NOMO-1 (cell line): ENCODE data around the gene PRUNE2.
"Not testable (repeated sequence)": the region's sequence is repeated elsewhere in the genome, so short reads cannot be mapped to it uniquely, and the experiment has no call there.

ENCODE experiments used
- DNase-seq, 2 experiments: peaks; one replicate each; lab custom pipeline; 2025; ENCODE audit not compliant: unreplicated experiment in 2 of 2; lab: John Stamatoyannopoulos, UW

PRUNE2 gene

GRCh38 chr9:76676857-76677256 is 229.1 kb downstream of the PRUNE2 start:
- no peak for DNase-seq

- DNase-seq, result no peak
These were observed 238.4 kb downstream of the PRUNE2 start for GRCh38 chr9:76667521-76667957.

GRCh38 chr9:76665966-76666365 is 239.9 kb downstream of the PRUNE2 start:
- DNase-seq, result not testable (repeated sequence)

- DNase-seq, result no peak
These were observed 240.5 kb downstream of the PRUNE2 start for GRCh38 chr9:76665458-76665857.

- no peak for DNase-seq
These were observed 241.8 kb downstream of the PRUNE2 start for GRCh38 chr9:76664120-76664519.

- no peak for DNase-seq
These were observed 243.2 kb downstream of the PRUNE2 start for GRCh38 chr9:76662476-76663281.

- DNase-seq, result peak; percentile 27 to 70
These were observed 247.2 kb downstream of the PRUNE2 start for GRCh38 chr9:76658510-76659231.

- no peak for DNase-seq
These were observed 248.6 kb downstream of the PRUNE2 start for GRCh38 chr9:76657265-76657664.

- no peak for DNase-seq
These were observed 249.9 kb downstream of the PRUNE2 start for GRCh38 chr9:76655971-76656370.

GRCh38 chr9:76655121-76655541 is 250.8 kb downstream of the PRUNE2 start:
- DNase-seq, result no peak

GRCh38 chr9:76654575-76654974 is 251.3 kb downstream of the PRUNE2 start:
- DNase-seq, result no peak

GRCh38 chr9:76654051-76654461 is 251.9 kb downstream of the PRUNE2 start:
- no peak for DNase-seq

GRCh38 chr9:76652894-76653293 is 253.0 kb downstream of the PRUNE2 start:
- peak; percentile 49 to 68 for DNase-seq

GRCh38 chr9:76651119-76651705 is 254.7 kb downstream of the PRUNE2 start:
- DNase-seq, result peak in 1 of 2 experiments; percentile 37

- DNase-seq, result peak; percentile 58 to 64
These were observed 255.2 kb downstream of the PRUNE2 start for GRCh38 chr9:76650692-76651091.

GRCh38 chr9:76649894-76650293 is 256.0 kb downstream of the PRUNE2 start:
- DNase-seq, result no peak

- DNase-seq, result no peak
These were observed 259.7 kb downstream of the PRUNE2 start for GRCh38 chr9:76646249-76646648.

GRCh38 chr9:76644647-76645250 is 261.2 kb downstream of the PRUNE2 start:
- DNase-seq, result no peak

GRCh38 chr9:76644171-76644570 is 261.7 kb downstream of the PRUNE2 start:
- DNase-seq, result no peak

GRCh38 chr9:76643399-76644117 is 262.4 kb downstream of the PRUNE2 start:
- peak in 1 of 2 experiments; percentile 40 for DNase-seq
